Measurements from ENCODE around the gene CUX1.
A peak's percentile ranks its signal among the peaks of the same experiment; 100 is the strongest.

DNA sequence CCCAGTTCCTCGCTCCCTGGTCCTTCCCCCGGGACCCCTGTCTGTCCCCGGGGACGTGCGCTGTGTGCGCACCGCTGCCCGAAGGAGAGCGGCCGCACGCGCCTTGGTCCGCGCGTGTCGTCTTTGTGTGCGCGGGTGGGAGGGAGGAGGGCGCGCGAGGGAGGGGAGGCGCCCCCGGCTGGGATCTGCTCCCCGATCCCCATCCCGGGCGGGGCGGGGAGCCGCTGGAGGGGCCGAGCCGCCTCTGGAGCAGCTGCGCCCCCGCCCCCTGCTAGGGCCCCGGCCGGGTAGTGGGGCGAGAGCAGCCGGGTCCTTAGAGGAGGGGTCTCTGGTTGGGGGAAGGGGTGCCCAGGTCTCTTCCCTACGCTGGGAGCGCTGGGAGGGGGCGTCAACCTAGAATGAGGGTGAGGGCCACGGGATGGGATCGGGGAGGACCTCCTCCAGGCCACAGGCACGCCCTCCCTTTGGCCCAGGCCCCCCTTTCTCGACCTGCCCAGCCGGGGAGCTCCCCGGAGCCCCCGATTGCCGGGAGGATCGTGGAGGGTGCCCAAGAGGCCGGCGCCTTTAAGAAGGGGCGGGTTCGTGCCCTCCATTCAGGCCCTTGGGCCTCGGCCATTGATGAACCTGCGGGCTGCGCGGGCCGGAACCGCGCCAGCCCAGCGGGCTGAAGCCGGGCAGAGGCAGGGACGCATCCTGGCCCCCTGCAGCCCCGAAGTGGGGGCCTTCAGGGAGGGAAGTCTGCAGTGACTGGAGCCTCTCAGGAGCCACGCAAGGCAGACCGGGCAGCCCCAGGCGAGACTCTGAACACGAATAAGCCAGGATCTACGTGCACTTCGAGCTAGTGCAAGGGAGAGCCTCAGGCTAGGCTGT, 469.9 kb downstream of the CUX1 start:
- TF ChIP-seq POLR2A (IDR thresholded peaks at IDR 0.05): no peak
- TF ChIP-seq, protein P1, sequence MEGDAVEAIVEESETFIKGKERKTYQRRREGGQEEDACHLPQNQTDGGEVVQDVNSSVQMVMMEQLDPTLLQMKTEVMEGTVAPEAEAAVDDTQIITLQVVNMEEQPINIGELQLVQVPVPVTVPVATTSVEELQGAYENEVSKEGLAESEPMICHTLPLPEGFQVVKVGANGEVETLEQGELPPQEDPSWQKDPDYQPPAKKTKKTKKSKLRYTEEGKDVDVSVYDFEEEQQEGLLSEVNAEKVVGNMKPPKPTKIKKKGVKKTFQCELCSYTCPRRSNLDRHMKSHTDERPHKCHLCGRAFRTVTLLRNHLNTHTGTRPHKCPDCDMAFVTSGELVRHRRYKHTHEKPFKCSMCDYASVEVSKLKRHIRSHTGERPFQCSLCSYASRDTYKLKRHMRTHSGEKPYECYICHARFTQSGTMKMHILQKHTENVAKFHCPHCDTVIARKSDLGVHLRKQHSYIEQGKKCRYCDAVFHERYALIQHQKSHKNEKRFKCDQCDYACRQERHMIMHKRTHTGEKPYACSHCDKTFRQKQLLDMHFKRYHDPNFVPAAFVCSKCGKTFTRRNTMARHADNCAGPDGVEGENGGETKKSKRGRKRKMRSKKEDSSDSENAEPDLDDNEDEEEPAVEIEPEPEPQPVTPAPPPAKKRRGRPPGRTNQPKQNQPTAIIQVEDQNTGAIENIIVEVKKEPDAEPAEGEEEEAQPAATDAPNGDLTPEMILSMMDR (IDR thresholded peaks at IDR 0.05): peak in 1 of 4 experiments; percentile 5

Data from uterus (tissue), 2 donors.